ENCODE results near the gene BTN3A1. TPM values are rescaled to one million over a fixed set of nuclear protein-coding genes. Genes with fewer than 3 reads are reported as not detected.

BTN3A1 gene
- total and polyA plus RNA-seq, 2 of the 13 experiments (the other 11 are each of a cell fraction or from before 2014, with no cell fraction given): 13.3 to 14.0 TPM

GRCh38 chr6:26362093-26362835, 39.8 kb upstream of the BTN3A1 start:
- H3K9me3 ChIP-seq (ENCODE audit: low read length): no peaks in the 10 kb centered on the region
- CTCF ChIA-PET (ENCODE audit: low intra/inter-chr PET ratio, low total read pairs): no interaction called here
- no peak for TF ChIP-seq CSRNP1 (CRISPR knock-in tag; IDR thresholded peaks at IDR 0.05)
- TF ChIP-seq ZNF841 (CRISPR knock-in tag; IDR thresholded peaks at IDR 0.05; ENCODE audit: borderline replicate concordance): no peak
- peak; percentile 40; the same call in 1 of the 2 replicates for TF ChIP-seq ARID5B (CRISPR knock-in tag; IDR thresholded peaks at IDR 0.05)
- no peak for TF ChIP-seq ZMYM3 (CRISPR knock-in tag; IDR thresholded peaks at IDR 0.05)
- TF ChIP-seq, protein P1, sequence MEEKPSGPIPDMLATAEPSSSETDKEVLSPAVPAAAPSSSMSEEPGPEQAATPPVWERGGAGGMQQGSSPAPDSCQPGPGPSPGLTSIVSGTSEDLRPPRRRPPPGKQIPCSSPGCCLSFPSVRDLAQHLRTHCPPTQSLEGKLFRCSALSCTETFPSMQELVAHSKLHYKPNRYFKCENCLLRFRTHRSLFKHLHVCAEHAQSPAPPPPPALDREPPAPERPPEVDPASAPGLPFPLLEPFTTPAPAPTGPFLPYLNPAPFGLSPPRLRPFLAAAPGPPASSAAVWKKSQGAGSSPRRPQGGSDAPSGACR (CRISPR knock-in tag; IDR thresholded peaks at IDR 0.05): 0 out of 2 replicates have a peak, but pooled peaks have one; percentile 55
- TF ChIP-seq ARID2 (CRISPR knock-in tag; IDR thresholded peaks at IDR 0.05; ENCODE audit: borderline replicate concordance): no peak
- TF ChIP-seq, protein P2, sequence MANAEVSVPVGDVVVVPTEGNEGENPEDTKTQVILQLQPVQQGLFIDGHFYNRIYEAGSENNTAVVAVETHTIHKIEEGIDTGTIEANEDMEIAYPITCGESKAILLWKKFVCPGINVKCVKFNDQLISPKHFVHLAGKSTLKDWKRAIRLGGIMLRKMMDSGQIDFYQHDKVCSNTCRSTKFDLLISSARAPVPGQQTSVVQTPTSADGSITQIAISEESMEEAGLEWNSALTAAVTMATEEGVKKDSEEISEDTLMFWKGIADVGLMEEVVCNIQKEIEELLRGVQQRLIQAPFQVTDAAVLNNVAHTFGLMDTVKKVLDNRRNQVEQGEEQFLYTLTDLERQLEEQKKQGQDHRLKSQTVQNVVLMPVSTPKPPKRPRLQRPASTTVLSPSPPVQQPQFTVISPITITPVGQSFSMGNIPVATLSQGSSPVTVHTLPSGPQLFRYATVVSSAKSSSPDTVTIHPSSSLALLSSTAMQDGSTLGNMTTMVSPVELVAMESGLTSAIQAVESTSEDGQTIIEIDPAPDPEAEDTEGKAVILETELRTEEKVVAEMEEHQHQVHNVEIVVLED (CRISPR knock-in tag; IDR thresholded peaks at IDR 0.05; ENCODE audit: borderline replicate concordance): no peak
- TF ChIP-seq, protein P3, sequence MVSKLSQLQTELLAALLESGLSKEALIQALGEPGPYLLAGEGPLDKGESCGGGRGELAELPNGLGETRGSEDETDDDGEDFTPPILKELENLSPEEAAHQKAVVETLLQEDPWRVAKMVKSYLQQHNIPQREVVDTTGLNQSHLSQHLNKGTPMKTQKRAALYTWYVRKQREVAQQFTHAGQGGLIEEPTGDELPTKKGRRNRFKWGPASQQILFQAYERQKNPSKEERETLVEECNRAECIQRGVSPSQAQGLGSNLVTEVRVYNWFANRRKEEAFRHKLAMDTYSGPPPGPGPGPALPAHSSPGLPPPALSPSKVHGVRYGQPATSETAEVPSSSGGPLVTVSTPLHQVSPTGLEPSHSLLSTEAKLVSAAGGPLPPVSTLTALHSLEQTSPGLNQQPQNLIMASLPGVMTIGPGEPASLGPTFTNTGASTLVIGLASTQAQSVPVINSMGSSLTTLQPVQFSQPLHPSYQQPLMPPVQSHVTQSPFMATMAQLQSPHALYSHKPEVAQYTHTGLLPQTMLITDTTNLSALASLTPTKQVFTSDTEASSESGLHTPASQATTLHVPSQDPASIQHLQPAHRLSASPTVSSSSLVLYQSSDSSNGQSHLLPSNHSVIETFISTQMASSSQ (IDR thresholded peaks at IDR 0.05; ENCODE audit: low read depth): no peak
- TF ChIP-seq, protein P3 (CRISPR knock-in tag; IDR thresholded peaks at IDR 0.05; ENCODE audit: borderline replicate concordance): no peak
- no peak for TF ChIP-seq MEIS2 (CRISPR knock-in tag; IDR thresholded peaks at IDR 0.05)

More at GRCh38 chr6:26362093-26362835, 39.8 kb upstream of the BTN3A1 start:
- Histone ChIP-seq H3K4me2 (ENCODE audit: low read depth, low read length) (peak overlapping the region; percentile 76), H3K9ac (ENCODE audit: insufficient read depth, low read depth, low read length) (no peak overlapping the region; the same call in 1 of the 2 replicates), H3K4me1 (ENCODE audit: insufficient read depth, low read length) (peaks cover 55% of the 10 kb centered on the region), H3K27ac (ENCODE audit: extremely low read length, insufficient read depth, low read length) (peak overlapping the region; percentile 23), H4K20me1 (ENCODE audit: insufficient read depth, low read length) (no peaks in the 10 kb centered on the region), H3K79me2 (ENCODE audit: insufficient read depth, low read length) (peaks cover 3% of the 10 kb centered on the region), H3K4me3 (replicated peaks in 1 of 3; ENCODE audit: insufficient read depth in 1 of 3, low read depth in 2 of 3, low read length in 3 of 3) (peak overlapping the region in 2 of 3 experiments; percentile 14 to 47; a peak in 3 of 6 replicates), H3K36me3 (replicated peaks in 1 of 2; ENCODE audit: control insufficient read depth in 1 of 2, insufficient read depth in 2 of 2, low read length in 2 of 2) (no peaks in the 10 kb centered on the region), H2AFZ (ENCODE audit: low read length) (no peak overlapping the region), H3K27me3 (ENCODE audit: control insufficient read depth in 1 of 2, insufficient read depth in 2 of 2, low read length in 2 of 2) (no peaks in the 10 kb centered on the region; a peak in 1 of 5 replicates)
- intact Hi-C loops (cut with micrococcal nuclease; ENCODE audit: unreplicated experiment) (no loop called here), in situ Hi-C loops (cut with HindIII; ENCODE audit: extremely low pct_ligation_motif_present, low pct_unique_long_range_greater_than_20kb) (no loop called here)
- FAIRE-seq (peak; percentile 62), ATAC-seq (peak; percentile 56), DNase-seq (ENCODE audit: low spot score) (peak; percentile 59)
- BruUV-seq (replicated peaks): no TSS peak
- WGBS (ENCODE audit: low lambda C conversion rate): 24% methylated on average over 9 of the region's 9 CpGs
- POLR2A ChIA-PET: interaction anchor here (1.0 to 3.3 kb wide), 4 partner anchors 12 to 175 kb away, joined by 3 to 13 read pairs (median 6); partner anchors contain the start of genes BTN2A2 and HMGN4
